Inferior parietal cortex (tissue), 1 donor: ENCODE data around the gene NEIL1.
"Not testable (repeated sequence)": the region's sequence is repeated elsewhere in the genome, so short reads cannot be mapped to it uniquely, and the experiment has no call there.

Experiments
- DNase-seq: peaks from one replicate; pipeline ENCODE4 v3.0.0-alpha.2; 2016; ENCODE audit errors: extremely low spot score

The NEIL1 gene

DNA sequence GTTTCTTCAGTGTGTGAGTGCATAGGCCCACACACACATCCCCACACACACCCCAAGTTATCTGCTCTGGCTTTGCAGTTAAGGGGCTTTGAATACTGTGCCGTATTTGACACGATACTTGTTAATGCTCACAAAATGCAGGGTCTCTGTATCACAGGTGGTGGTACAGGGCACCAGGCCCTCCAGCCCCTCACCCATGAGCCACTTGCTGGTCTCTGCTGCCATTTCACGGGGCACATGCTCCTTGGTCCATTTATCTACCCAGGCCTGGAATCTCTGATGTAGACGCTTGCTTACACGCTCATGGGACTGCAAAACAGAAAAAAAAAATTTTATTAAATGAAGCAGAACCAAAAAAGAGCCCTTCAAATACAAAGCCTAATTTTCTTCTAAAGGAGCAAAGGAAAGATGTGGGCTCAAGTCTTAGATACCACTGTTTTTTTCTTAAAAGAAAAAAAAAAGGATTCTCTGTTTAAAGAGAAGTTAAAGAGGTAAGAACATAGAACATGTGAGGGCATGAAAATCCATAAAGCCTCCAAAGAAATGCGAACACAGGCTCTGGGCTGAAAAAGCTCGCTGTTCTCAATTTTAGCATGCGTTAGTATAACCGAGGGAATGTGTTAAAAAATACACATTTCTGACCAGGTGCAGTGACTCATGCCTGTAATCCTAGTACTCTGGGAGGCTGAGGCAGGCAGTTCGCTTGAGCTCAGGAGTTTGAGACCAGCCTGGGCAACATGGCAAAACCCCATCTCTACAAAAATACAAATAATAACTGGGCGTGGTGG is 25.3 kb downstream of the NEIL1 start:
- no peak for DNase-seq

DNA sequence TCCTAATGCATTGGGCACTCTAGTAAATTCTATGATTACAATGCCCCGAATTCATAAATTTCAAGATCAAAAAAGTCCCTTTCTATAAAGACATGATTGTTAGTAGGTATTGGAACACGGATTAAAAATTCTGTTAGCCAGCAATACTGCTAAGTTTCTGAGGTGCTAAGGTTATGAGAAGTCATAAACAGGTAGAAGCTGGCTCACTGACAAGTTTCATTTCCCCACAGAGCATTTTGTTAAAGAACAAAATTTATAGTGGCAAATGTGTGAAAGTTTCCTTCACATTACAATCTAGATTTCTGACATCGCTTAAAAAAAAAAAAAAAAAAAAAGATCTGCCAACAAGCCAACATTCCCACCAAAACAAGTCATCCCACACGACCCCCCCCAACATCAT is 33.9 kb downstream of the NEIL1 start:
- DNase-seq: no peak

DNA sequence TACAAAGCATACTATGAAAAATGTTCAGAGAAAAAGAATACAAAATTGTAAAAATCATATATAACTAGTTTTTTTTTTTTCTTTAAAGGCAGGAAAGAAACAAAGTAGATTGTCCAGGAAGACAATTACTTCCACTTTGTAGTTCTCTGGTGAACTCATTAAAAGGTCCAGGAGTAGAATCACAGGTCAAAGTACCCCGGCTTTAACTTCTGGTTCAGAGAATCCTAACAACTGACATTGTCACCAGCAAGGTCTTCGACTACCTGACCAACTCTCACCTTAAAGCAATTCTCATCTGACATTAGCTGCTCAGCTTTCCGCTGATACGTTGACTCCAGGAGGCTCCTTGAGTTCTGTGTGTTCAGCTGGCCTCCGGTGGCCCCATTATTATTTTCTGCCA is 37.1 kb downstream of the NEIL1 start:
- not testable (repeated sequence) for DNase-seq

DNA sequence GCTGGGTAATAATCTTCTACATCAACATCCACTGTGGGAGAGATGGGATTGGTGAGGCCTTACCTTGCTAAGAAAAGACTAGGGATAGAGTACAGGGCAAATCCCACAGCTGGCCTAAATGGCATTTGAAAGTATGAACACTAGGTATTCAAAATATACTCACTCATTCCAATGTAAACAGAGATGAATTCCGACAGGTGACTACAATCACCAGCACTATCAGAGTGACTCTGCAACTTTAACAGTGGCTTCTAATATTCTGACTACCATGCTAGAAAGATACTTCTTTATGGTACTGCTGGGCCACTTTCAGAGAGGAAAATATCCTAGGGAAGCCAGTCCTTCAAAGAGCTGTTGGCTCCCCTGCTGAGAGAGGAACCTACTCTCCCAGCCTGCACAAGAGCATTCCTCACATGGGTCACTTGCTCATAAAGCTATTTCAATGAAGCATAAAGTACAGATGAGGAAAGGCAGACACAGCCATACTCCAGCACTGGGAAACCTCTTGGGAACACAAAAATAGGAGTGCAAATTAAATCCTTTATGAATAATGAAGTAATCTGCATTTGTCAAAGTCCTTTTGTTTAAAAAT is 43.0 kb downstream of the NEIL1 start:
- no peak for DNase-seq

DNA sequence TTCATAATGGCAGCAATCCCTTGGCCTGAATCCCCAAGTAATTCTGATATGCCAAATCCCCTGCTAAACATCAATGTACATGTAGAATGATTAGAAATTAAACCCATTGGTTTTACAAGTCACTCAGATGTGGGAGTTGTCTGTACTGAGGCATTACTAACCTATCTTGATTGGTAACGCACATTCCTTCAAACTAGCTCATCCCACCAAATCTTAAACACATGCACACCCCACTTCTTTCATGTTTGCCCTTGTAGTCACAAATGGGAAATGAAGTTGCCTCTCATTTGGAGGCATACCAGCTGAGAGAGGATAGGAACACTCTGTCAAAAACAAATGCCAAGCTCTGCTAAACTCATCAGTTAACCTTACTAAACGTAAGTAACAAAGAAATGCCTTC is 50.7 kb downstream of the NEIL1 start:
- DNase-seq: no peak

DNA sequence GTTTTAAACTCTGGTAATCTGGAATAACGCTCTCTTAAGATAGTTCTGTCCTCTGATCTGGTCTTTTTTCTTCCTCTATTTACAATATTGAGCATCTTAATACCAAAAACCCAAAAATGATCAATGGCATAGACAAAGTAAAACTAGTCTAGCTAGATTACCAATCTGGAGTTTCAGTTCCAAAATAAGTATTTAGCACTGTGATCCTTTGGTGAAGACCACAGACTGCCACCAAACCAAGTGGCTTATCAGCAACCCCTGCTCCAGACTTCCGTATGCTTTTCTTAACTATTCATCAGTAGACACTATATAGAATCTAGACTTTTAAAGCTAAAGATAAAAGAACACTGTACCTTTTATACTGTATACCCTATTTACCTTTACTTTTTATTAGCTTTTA is 57.1 kb downstream of the NEIL1 start:
- DNase-seq: no peak
